Effector memory CD8-positive, alpha-beta T cell (primary cell): ENCODE results near the gene COQ4.

Experiments
- ATAC-seq: fragments of 150-1000 bp; cut with Tn5 transposase; replicated peaks from 2 replicates; pipeline ENCODE4 v1.10.0; 2021; ENCODE audit warnings: mild to moderate bottlenecking, moderate library complexity
- DNase-seq, 3 experiments: peaks; one replicate each; pipeline ENCODE4 v3.0.0; 2021
- H3K27ac Mint-ChIP-seq, 2 donors: one replicate each; pipeline ENCODE4 v1.8.0; 2022; ENCODE audit warnings: mild to moderate bottlenecking in 2 of 2, mixed read lengths in 2 of 2, moderate library complexity in 2 of 2
- H3K27me3 Mint-ChIP-seq, 2 donors: one replicate each; pipeline ENCODE4 v1.8.0; 2022; ENCODE audit warnings: mixed read lengths in 2 of 2
- H3K36me3 Mint-ChIP-seq: one replicate; pipeline ENCODE4 v1.8.0; 2022; ENCODE audit warnings: mild to moderate bottlenecking, moderate library complexity, mixed read lengths; ENCODE audit not compliant: insufficient read depth
- H3K4me1 Mint-ChIP-seq, 2 donors: one replicate each; pipeline ENCODE4 v1.8.0; 2022; ENCODE audit warnings: low read depth in 2 of 2, mixed read lengths in 2 of 2
- H3K4me3 Mint-ChIP-seq, 2 donors: one replicate each; pipeline ENCODE4 v1.8.0; 2022; ENCODE audit warnings: mild to moderate bottlenecking in 2 of 2, mixed read lengths in 2 of 2, moderate library complexity in 2 of 2
- H3K9me3 Mint-ChIP-seq, 2 donors: one replicate each; pipeline ENCODE4 v1.8.0; 2022; ENCODE audit warnings: mixed read lengths in 2 of 2

The COQ4 gene

DNA sequence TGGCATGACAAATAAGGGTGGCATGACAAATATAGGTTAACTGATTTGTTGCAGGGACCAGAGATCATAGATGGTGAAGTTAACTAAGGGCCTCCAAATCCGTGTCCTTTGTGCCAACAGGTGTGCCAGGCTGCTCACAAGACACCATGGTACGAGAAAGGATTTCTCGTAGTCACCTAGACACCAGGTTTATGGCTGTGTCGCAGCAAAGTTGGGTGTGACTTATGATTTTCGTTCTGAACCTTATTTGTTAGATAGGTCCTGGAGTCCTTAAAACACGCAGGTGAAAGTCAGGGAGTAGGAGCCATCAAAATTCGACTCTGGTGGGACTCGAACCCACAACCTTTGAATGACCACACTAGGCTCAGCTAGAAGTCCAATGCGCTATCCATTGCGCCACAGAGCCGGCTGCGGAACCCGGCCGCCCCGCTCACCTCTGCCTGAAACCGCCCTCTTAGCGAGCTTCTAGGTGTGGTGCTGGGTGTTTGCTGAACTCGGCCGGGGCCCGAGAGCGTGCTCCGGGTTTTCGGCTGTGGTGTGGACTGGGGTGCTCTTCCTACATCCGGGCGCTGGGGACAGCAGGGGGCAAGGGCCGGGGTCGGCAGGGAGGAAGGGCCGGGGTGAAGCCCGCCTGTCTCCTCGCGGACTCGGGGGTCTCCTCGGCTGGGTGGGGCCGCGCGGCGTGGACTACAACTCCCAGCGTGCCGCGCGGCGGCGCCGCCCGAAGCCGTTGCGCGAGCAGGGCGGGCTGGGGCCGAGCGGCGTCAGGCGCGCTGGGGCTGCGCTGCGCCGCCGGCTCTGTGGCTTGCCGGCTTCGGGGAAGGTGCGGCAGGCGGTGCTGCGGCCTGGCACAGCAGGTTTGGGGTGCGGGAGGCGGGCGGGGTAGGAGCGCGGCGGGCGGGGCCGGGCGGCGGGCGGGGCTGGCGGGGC is 17.4 kb downstream of the COQ4 start, which contains the start of gene SLC27A4:
TSS of gene SLC27A4 (plus strand) at position 767 of the 930 bp plus-strand sequence. CDS start 2,606 bp downstream, outside the sequence.
- no peaks in the 10 kb centered on the region for H3K27me3 Mint-ChIP-seq
- H3K27ac Mint-ChIP-seq, result peak within 1 kb of the TSS; percentile 33 to 70
- peak; percentile 91 for ATAC-seq
- peaks cover 5 to 6% of the 10 kb centered on the region in 2 donors for H3K4me1 Mint-ChIP-seq
- H3K36me3 Mint-ChIP-seq, result peaks cover 13% of the 10 kb centered on the region
- DNase-seq, result peak; percentile 72 to 80 (median 73)
- H3K9me3 Mint-ChIP-seq, result no peaks in the 10 kb centered on the region
- peak within 1 kb of the TSS; percentile 84 to 88 for H3K4me3 Mint-ChIP-seq

GRCh38 chr9:128340691-128341434 is 18.2 kb downstream of the COQ4 start:
- H3K4me1 Mint-ChIP-seq, result peaks cover 5 to 6% of the 10 kb centered on the region in 2 donors
- H3K27ac Mint-ChIP-seq, result peak overlapping the region; percentile 33 to 70
- peak overlapping the region; percentile 84 to 88 for H3K4me3 Mint-ChIP-seq
- ATAC-seq (no peak), DNase-seq (no peak)
- H3K9me3 Mint-ChIP-seq, result no peaks in the 10 kb centered on the region
- no peaks in the 10 kb centered on the region for H3K27me3 Mint-ChIP-seq
- peaks cover 14% of the 10 kb centered on the region for H3K36me3 Mint-ChIP-seq

DNA sequence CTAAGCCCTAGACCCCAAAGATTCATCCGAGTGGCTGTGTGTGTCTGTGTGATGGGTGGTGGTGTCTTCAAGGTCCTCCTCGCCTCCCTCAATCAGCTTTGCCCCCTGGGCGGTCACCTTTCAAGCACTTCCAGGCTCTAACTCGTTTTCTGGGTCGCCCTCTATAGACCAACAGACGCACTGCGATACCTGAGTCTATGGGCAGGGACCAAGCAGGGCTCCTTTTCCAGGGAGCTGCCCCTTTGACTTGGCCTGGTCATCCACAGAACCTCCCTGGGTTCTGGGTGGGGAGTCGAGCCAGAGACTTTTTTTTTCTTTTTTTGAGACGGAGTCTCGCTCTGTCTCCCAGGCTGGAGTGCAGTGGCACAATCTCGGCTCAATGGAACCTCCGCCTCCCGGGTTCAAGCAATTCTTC is 18.8 kb downstream of the COQ4 start:
- H3K4me3 Mint-ChIP-seq, result peak overlapping the region; percentile 84 to 88
- peak overlapping the region; percentile 33 to 70 for H3K27ac Mint-ChIP-seq
- no peaks in the 10 kb centered on the region for H3K9me3 Mint-ChIP-seq
- no peaks in the 10 kb centered on the region for H3K27me3 Mint-ChIP-seq
- H3K36me3 Mint-ChIP-seq, result peaks cover 19% of the 10 kb centered on the region
- H3K4me1 Mint-ChIP-seq, result peaks cover 5 to 6% of the 10 kb centered on the region in 2 donors
- peak; percentile 52 for ATAC-seq
- peak; percentile 58 to 69 (median 60) for DNase-seq

DNA sequence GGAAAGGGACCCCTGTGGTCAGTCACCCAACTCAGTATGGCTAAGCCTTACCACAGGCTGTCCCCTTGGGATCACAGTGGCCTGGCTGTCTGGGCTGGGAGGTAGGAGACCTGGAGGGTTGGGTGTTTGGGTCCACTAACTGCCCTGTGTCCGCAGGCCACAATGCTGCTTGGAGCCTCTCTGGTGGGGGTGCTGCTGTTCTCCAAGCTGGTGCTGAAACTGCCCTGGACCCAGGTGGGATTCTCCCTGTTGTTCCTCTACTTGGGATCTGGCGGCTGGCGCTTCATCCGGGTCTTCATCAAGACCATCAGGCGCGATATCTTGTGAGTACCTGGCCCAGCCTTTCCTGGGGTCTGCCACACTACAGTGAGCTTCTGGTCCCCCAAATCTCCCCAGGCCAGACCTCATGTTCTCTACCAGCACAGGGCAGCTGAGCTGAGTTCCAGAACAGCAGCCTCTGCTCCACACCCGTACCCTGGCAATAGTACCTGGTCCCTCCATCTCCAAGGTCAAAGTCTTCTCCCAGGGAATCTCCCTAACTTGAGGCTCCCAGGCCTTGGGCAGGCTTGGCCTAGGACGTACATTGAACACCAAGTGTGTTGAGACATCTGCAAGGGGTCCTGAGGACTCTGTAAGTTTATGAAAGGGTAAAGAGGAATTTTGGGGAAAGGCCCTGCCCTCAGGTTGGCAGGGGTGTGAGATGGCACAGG is 20.5 kb downstream of the COQ4 start:
- Mint-ChIP-seq H3K36me3 (peaks cover 32% of the 10 kb centered on the region), H3K9me3 (no peaks in the 10 kb centered on the region), H3K27ac (no peak overlapping the region), H3K4me3 (no peak overlapping the region), H3K4me1 (peaks cover 5 to 6% of the 10 kb centered on the region in 2 donors), H3K27me3 (no peaks in the 10 kb centered on the region)
- DNase-seq (no peak), ATAC-seq (no peak)

- Mint-ChIP-seq H3K9me3 (no peaks in the 10 kb centered on the region), H3K27ac (peak overlapping the region in 1 of 2 donors; percentile 60), H3K4me3 (no peak overlapping the region), H3K36me3 (peaks cover 34% of the 10 kb centered on the region), H3K27me3 (no peaks in the 10 kb centered on the region), H3K4me1 (peaks cover 5 to 6% of the 10 kb centered on the region in 2 donors)
- DNase-seq (no peak), ATAC-seq (no peak)
These were observed 21.2 kb downstream of the COQ4 start for GRCh38 chr9:128343855-128344254.

- Mint-ChIP-seq H3K9me3 (no peaks in the 10 kb centered on the region), H3K4me1 (peaks cover 5 to 6% of the 10 kb centered on the region in 2 donors), H3K4me3 (no peak overlapping the region), H3K36me3 (peaks cover 36% of the 10 kb centered on the region), H3K27ac (no peak overlapping the region), H3K27me3 (no peaks in the 10 kb centered on the region)
- DNase-seq (no peak), ATAC-seq (no peak)
These were observed 22.4 kb downstream of the COQ4 start for GRCh38 chr9:128344931-128345605.

GRCh38 chr9:128349125-128349524 is 26.5 kb downstream of the COQ4 start:
- ATAC-seq (no peak), DNase-seq (no peak)
- Mint-ChIP-seq H3K27me3 (no peaks in the 10 kb centered on the region), H3K4me3 (no peak overlapping the region), H3K27ac (no peak overlapping the region), H3K9me3 (no peaks in the 10 kb centered on the region), H3K4me1 (no peaks in the 10 kb centered on the region), H3K36me3 (peaks cover 43% of the 10 kb centered on the region)

DNA sequence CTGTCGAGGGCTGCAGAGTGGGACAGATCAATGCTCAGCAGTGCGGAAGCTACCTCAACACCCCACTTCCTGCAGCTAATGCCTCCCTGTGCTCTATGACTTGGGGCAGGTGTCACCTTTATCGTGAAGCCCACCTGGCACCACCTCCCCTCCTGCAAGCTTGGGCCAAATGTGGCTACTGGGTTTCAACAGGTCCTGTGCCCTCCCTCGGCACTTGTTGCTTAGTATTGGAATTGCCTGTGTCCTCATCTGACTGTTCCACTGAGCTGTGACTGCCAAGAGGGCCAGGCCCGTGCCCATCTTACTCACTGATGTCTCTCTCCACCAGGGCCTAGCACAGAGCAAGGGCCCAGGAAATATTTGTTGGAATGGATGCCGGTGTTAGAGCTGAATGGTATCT is 27.1 kb downstream of the COQ4 start:
- Mint-ChIP-seq H3K9me3 (no peaks in the 10 kb centered on the region), H3K27me3 (no peaks in the 10 kb centered on the region), H3K27ac (no peak overlapping the region), H3K4me1 (no peaks in the 10 kb centered on the region), H3K36me3 (peaks cover 36% of the 10 kb centered on the region), H3K4me3 (no peak overlapping the region)
- ATAC-seq (no peak), DNase-seq (no peak)

DNA sequence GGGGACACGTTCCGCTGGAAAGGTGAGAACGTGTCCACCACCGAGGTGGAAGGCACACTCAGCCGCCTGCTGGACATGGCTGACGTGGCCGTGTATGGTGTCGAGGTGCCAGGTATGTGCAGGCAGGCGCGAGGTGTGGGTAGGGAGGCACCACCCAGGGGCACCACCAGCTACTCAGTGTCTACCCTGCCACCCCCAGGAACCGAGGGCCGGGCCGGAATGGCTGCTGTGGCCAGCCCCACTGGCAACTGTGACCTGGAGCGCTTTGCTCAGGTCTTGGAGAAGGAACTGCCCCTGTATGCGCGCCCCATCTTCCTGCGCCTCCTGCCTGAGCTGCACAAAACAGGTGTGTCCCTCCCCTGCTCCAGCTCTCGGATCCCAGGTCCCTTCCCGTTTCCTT is 32.8 kb downstream of the COQ4 start:
- ATAC-seq (no peak), DNase-seq (no peak)
- Mint-ChIP-seq H3K9me3 (no peaks in the 10 kb centered on the region), H3K36me3 (peaks cover 18% of the 10 kb centered on the region), H3K27me3 (no peaks in the 10 kb centered on the region), H3K4me3 (no peak overlapping the region), H3K27ac (peak overlapping the region in 1 of 2 donors; percentile 55), H3K4me1 (no peaks in the 10 kb centered on the region)

- ATAC-seq (no peak), DNase-seq (no peak)
- Mint-ChIP-seq H3K4me1 (peaks cover 5 to 10% of the 10 kb centered on the region in 2 donors), H3K9me3 (no peaks in the 10 kb centered on the region), H3K27ac (no peak overlapping the region), H3K27me3 (no peaks in the 10 kb centered on the region), H3K4me3 (no peak overlapping the region), H3K36me3 (peaks cover 10% of the 10 kb centered on the region)
These were observed 35.5 kb downstream of the COQ4 start for GRCh38 chr9:128358090-128358489.

GRCh38 chr9:128358861-128359260 is 36.2 kb downstream of the COQ4 start:
- H3K36me3 Mint-ChIP-seq, result peaks cover 10% of the 10 kb centered on the region
- H3K27ac Mint-ChIP-seq, result peak overlapping the region in 1 of 2 donors; percentile 59
- no peak overlapping the region for H3K4me3 Mint-ChIP-seq
- peaks cover 5 to 10% of the 10 kb centered on the region in 2 donors for H3K4me1 Mint-ChIP-seq
- ATAC-seq, result no peak
- no peak for DNase-seq
- no peaks in the 10 kb centered on the region for H3K9me3 Mint-ChIP-seq
- no peaks in the 10 kb centered on the region for H3K27me3 Mint-ChIP-seq

DNA sequence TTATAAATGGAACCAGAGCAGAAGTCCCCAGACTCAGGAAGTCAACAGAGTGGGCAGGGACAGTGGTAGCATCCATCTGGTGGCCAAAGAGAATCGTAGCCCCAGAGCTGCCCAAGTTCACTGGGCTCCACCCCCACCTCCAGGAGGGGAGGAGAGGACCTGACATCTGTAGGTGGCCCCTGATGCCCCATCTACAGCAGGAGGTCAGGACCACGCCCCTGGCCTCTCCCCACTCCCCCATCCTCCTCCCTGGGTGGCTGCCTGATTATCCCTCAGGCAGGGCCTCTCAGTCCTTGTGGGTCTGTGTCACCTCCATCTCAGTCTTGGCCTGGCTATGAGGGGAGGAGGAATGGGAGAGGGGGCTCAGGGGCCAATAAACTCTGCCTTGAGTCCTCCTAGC is 38.2 kb downstream of the COQ4 start:
- H3K36me3 Mint-ChIP-seq, result peaks cover 10% of the 10 kb centered on the region
- ATAC-seq (no peak), DNase-seq (no peak)
- H3K27ac Mint-ChIP-seq, result no peak overlapping the region
- peaks cover 5 to 10% of the 10 kb centered on the region in 2 donors for H3K4me1 Mint-ChIP-seq
- peaks cover 0 to 10% of the 10 kb centered on the region in 2 donors for H3K27me3 Mint-ChIP-seq
- no peak overlapping the region for H3K4me3 Mint-ChIP-seq
- H3K9me3 Mint-ChIP-seq, result no peaks in the 10 kb centered on the region
